GM19468 (cell line): ENCODE results near the gene PTN.
"Not testable (repeated sequence)": the region's sequence is repeated elsewhere in the genome, so short reads cannot be mapped to it uniquely, and the experiment has no call there.

Source experiments
- ATAC-seq: cut with Tn5 transposase; IDR thresholded peaks from one replicate; pipeline ENCODE4 v1.9.1; 2021; ENCODE audit warnings: mild to moderate bottlenecking, moderate library complexity, moderate number of reproducible peaks; ENCODE audit not compliant: unreplicated experiment; ENCODE audit errors: extremely low read depth

The PTN gene

DNA sequence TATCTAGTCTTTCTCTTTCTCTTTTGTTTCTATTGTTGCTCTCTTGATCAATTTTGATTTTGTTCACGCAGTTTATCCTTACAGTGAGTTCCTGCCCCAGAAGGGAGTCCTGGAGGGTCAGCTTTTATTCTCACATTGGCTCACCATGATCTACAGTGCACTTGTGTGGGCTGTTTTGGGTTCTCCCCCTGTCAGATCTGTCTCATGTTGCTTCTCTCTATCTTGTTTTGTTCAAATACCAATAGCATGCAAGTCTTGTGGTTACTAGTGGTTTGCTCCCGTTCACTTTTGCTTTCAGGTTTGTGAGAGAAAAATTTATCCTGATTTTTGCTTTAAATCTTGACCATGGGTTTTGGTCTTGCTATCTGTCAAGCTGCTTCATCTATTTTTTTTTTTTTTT lies 74.3 kb downstream of the PTN start:
- no peak for ATAC-seq

GRCh38 chr7:137268001-137268865 lies 75.3 kb downstream of the PTN start:
- not testable (repeated sequence) for ATAC-seq

GRCh38 chr7:137266764-137267163 lies 76.8 kb downstream of the PTN start:
- ATAC-seq = no peak

- ATAC-seq = not testable (repeated sequence)
These were observed 78.1 kb downstream of the PTN start for GRCh38 chr7:137265480-137265879.

GRCh38 chr7:137262599-137262998 lies 80.9 kb downstream of the PTN start:
- ATAC-seq = no peak

GRCh38 chr7:137258552-137258951 lies 85.0 kb downstream of the PTN start:
- no peak for ATAC-seq

- no peak for ATAC-seq
These were observed 88.8 kb downstream of the PTN start for GRCh38 chr7:137254766-137255165.

- no peak for ATAC-seq
These were observed 97.6 kb downstream of the PTN start for GRCh38 chr7:137245890-137246289.

DNA sequence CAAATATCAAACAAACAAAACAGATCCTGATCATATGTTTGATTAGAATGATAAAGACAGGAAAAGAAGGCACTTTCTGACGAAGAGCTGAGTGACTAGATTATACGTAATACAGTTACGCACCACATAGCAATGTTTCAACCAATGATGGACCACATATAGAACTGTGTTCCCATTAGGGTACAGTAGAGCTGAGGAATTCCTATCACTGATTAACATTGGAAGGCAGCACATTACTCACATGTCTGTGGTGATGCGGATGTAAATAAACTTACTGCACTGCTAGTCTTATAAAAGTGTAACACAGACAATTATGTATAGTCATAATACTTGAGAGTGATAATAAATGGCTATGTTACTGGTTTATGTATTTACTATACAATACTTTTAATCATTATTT lies 98.3 kb downstream of the PTN start:
- ATAC-seq = no peak

DNA sequence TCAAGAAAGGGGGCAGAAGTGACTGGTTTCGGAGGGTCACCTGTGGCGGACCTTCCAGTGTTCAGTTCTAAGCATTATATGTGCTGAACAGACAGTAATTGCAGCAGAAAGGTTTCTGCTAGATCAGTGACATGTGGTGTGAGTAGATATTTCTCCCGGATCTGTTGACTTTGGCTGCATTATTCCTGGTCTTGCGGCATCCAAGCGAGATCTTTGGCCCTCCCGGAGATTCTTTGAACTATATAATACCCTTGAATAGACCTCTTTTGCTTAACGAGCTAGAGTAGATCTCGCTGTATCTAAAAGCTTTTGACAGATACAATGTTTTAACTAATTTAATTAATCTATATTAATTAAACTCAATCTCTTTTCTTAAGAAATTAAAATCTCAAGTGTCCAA lies 99.8 kb downstream of the PTN start:
- ATAC-seq = no peak

GRCh38 chr7:137242616-137243015 lies 100.9 kb downstream of the PTN start:
- no peak for ATAC-seq

GRCh38 chr7:137241655-137242360 lies 101.7 kb downstream of the PTN start:
- no peak for ATAC-seq

DNA sequence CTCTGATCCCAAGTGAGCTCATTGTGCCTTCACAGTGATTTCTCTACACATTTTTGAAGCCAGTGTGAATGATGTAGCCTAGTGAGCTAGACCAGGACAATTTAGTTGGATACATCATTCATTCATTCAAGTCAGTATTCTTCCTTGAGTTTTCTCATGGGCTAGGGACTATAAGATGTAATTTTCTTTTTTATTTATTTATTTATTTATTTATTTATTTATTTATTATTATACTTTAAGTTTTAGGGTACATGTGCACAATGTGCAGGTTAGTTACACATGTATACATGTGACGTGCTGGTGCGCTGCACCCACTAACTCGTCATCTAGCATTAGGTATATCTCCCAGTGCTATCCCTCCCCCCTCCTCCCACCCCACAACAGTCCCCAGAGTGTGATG lies 104.3 kb downstream of the PTN start:
- ATAC-seq = not testable (repeated sequence)

GRCh38 chr7:137235434-137235833 lies 108.1 kb downstream of the PTN start:
- ATAC-seq = no peak

GRCh38 chr7:137231167-137231566 lies 112.4 kb downstream of the PTN start:
- no peak for ATAC-seq

- no peak for ATAC-seq
These were observed 122.1 kb downstream of the PTN start for GRCh38 chr7:137221467-137221866.

DNA sequence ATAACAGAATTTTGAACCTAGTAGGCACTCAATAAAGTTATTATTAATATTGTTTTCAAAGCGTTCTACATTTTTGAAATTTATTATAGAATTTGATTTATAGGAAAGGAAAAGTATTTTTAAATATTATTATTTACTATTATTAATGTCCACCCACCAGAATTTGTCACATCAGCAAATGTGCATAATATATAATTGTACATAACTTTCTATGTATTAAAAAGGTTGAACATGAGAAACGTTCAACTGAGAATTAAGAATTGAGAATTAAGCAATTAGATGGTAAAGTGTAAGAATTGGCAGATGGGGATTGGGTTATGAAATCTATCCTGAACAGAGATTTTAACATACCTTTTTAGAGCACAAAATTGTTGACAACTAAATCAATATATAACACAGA lies 129.8 kb downstream of the PTN start:
- ATAC-seq = no peak

DNA sequence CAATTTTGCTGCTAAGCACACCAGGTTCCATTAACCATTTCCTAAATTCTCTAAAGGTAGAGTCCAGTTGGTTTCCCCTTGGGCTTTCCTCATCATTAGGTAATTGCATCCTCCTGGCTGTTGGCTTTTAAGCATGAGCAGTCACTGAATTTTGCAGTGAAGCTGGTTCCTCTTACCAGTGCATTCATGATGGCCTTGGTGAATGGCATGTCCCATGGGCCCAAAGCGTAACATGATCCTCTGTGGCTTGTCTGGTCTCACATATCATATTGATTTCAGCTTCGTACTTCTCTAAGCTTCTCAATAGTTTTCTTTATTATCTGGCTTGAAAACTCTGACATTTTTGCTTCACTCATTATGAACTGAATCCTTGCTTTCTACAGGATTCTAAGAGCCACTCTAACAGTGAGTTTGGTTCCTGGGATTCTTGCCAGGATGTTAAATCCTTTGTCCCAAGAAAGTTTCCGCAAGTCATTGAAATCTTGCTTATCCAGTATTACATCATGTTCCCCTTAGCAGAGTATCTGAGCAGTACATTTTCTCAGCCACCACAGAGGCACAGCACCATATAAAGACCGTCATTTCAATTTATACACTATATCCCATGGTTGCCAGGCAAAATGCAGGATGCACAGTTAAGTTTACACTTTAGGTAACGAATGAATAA lies 134.2 kb downstream of the PTN start:
- no peak for ATAC-seq

GRCh38 chr7:137206770-137207169 lies 136.8 kb downstream of the PTN start:
- ATAC-seq = no peak

- ATAC-seq = no peak
These were observed 139.3 kb downstream of the PTN start for GRCh38 chr7:137204246-137204645.

DNA sequence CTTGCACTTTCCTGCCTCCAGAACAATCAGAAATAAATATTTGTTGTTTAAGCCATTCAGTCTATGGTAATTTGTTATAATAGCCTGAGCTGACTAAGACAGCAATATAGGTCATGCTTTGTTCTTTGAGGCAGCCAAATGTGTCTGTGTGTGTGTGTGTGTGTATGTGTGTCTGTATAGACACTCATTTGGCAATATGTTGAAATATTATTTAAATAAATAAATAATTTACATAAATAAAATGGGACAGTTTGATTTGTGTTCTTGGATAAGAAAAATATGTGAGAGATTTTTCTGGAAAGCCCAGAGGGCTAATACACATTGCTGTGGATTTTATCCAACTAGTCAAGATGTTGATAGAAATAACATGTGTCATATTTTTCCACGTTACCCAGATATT lies 140.2 kb downstream of the PTN start:
- no peak for ATAC-seq
